Astrocyte (in vitro differentiated cells and primary cell): ENCODE data around the gene NCBP2.
A peak's percentile ranks its signal among the peaks of the same experiment; 100 is the strongest.

ENCODE experiments used
- CTCF ChIP-seq: IDR thresholded peaks from 2 replicates; pipeline ENCODE4 v1.5.1; 2011; ENCODE audit warnings: low read depth, mild to moderate bottlenecking, inconsistent platforms, low read length, moderate library complexity; ENCODE audit not compliant: insufficient read depth
- EZH2 ChIP-seq: IDR thresholded peaks from 2 replicates; pipeline ENCODE4 v1.6.1; 2012; ENCODE audit warnings: mild to moderate bottlenecking, low read length, inconsistent platforms; ENCODE audit not compliant: insufficient read depth

DNA sequence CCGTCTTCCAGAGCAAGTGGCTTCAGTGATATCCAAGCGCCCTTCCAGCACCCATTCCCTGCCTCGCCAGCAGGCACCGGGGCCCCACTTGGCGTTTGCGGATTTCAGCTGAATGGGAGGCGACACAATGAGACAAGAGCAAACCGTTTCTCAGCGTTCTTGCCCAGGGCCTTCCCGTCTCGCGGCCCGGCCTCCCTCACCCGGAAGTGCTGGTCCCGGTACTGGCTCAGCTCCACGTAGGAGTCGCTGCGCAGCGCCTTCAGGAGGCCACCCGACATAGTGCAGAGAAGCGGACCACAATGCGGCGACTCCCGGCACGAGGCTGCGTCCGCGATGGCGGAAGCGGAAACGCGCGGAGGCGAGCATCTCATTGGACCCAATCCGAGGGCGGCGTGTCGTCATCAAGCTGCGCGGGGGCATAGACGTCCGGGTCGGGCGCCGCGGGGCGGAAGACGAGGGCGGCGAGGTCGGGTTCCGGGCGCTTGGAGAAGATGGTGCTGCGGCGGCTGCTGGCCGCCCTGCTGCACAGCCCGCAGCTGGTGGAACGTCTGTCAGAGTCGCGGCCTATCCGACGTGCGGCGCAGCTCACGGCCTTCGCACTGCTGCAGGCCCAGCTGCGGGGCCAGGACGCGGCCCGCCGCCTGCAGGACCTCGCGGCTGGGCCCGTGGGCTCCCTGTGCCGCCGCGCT, at the start of gene NCBP2:
- TF ChIP-seq CTCF (peak; percentile 33), EZH2 (no peak)
